PFSK-1 (cell line): Measurements from ENCODE around the gene TMEM95.

Experiments
- FOXP2 ChIP-seq: optimal IDR thresholded peaks from 2 replicates; pipeline ENCODE3; 2011; ENCODE audit warnings: borderline replicate concordance, control low read depth, inconsistent platforms; ENCODE audit not compliant: insufficient read depth; ENCODE audit errors: extremely low read length, extremely low read depth
- POLR2AphosphoS5 ChIP-seq: IDR thresholded peaks from 2 replicates; pipeline ENCODE4 v1.6.1; 2012; ENCODE audit warnings: low read depth, mild to moderate bottlenecking, control low read depth, low read length, moderate library complexity
- REST ChIP-seq, 2 experiments: IDR thresholded peaks; 2 replicates each; pipeline versions ENCODE4 v1.6.1 to v1.8.0; 2011 to 2012; ENCODE audit warnings: low read depth in 2 of 2, low read length in 2 of 2, control low read depth in 1 of 2, inconsistent platforms in 1 of 2, mild to moderate bottlenecking in 1 of 2, moderate library complexity in 1 of 2; ENCODE audit not compliant: insufficient read depth in 1 of 2
- SIN3A ChIP-seq: IDR thresholded peaks from 2 replicates; pipeline ENCODE4 v1.6.1; 2012; ENCODE audit warnings: mild to moderate bottlenecking, low read length, moderate library complexity, borderline replicate concordance; ENCODE audit not compliant: insufficient read depth
- TAF1 ChIP-seq: IDR thresholded peaks from 2 replicates; pipeline ENCODE4 v1.6.1; 2012; ENCODE audit warnings: low read length, control low read depth, borderline replicate concordance; ENCODE audit not compliant: insufficient read depth

TMEM95 gene

GRCh38 chr17:7379134-7379533 is 24.2 kb downstream of the TMEM95 start:
- TF ChIP-seq SIN3A (no peak), TAF1 (no peak), POLR2AphosphoS5 (no peak)

GRCh38 chr17:7380321-7380720 is 25.4 kb downstream of the TMEM95 start:
- TF ChIP-seq REST (IDR thresholded peaks at IDR 0.05; ENCODE audit: insufficient read depth in 1 of 2, low read depth in 2 of 2, low read length in 2 of 2) (no peak), TAF1 (no peak), FOXP2 (no peak), POLR2AphosphoS5 (no peak), SIN3A (no peak)

- no peak for TF ChIP-seq FOXP2
- no peak for TF ChIP-seq SIN3A
- TF ChIP-seq TAF1 = no peak
- no peak for TF ChIP-seq REST (IDR thresholded peaks at IDR 0.05; ENCODE audit: insufficient read depth in 1 of 2, low read depth in 2 of 2, low read length in 2 of 2)
- TF ChIP-seq POLR2AphosphoS5 = no peak
Observed at GRCh38 chr17:7380855-7381683, 26.1 kb downstream of the TMEM95 start, which contains the start of gene TNK1. TNK1 (plus strand) TSS chr17:7381089; CDS start chr17:7382927, 1,838 bp downstream.

GRCh38 chr17:7382901-7383300 is 27.9 kb downstream of the TMEM95 start:
- TF ChIP-seq REST (IDR thresholded peaks at IDR 0.05; ENCODE audit: insufficient read depth in 1 of 2, low read depth in 2 of 2, low read length in 2 of 2) (no peak), SIN3A (no peak), FOXP2 (no peak), TAF1 (no peak), POLR2AphosphoS5 (no peak)

- TF ChIP-seq REST (IDR thresholded peaks at IDR 0.05; ENCODE audit: insufficient read depth in 1 of 2, low read depth in 2 of 2, low read length in 2 of 2) (no peak), TAF1 (no peak), FOXP2 (no peak), SIN3A (no peak), POLR2AphosphoS5 (no peak)
Observed at GRCh38 chr17:7383371-7383741, 28.4 kb downstream of the TMEM95 start.
